NCI-H69 (cell line): ENCODE measurements around the gene SARNP.
"Not testable (repeated sequence)": the region's sequence is repeated elsewhere in the genome, so short reads cannot be mapped to it uniquely, and the experiment has no call there.

Source experiments
- DNase-seq: peaks from one replicate; lab custom pipeline; 2025; lab: John Stamatoyannopoulos, UW

The SARNP gene

GRCh38 chr12:55839345-55840140, 22.0 kb upstream of the SARNP start:
- no peak for DNase-seq

GRCh38 chr12:55838361-55838760, 20.8 kb upstream of the SARNP start:
- no peak for DNase-seq

GRCh38 chr12:55834400-55834799, 16.9 kb upstream of the SARNP start:
- DNase-seq, result not testable (repeated sequence)

- no peak for DNase-seq
These were observed 15.5 kb upstream of the SARNP start for GRCh38 chr12:55833056-55833455.

GRCh38 chr12:55831447-55831815, 13.9 kb upstream of the SARNP start:
- no peak for DNase-seq

- DNase-seq, result peak; percentile 86
These were observed 13.3 kb upstream of the SARNP start for GRCh38 chr12:55830601-55831446.

GRCh38 chr12:55829967-55830600, 12.6 kb upstream of the SARNP start:
- DNase-seq, result peak; percentile 87

GRCh38 chr12:55828357-55828756, 10.8 kb upstream of the SARNP start:
- DNase-seq, result no peak

GRCh38 chr12:55827806-55828205, 10.3 kb upstream of the SARNP start:
- no peak for DNase-seq

GRCh38 chr12:55824726-55825125, 7.2 kb upstream of the SARNP start:
- no peak for DNase-seq

GRCh38 chr12:55823419-55823818, 5.9 kb upstream of the SARNP start:
- no peak for DNase-seq

GRCh38 chr12:55822228-55822627, 4.7 kb upstream of the SARNP start:
- DNase-seq, result peak; percentile 8

GRCh38 chr12:55820679-55821078, 3.2 kb upstream of the SARNP start:
- DNase-seq, result peak; percentile 24

- DNase-seq, result no peak
These were observed 1.4 kb upstream of the SARNP start for GRCh38 chr12:55818886-55819285.

GRCh38 chr12:55818140-55818728, 710 bp upstream of the SARNP start:
- DNase-seq, result no peak

GRCh38 chr12:55816881-55817344, 611 bp downstream of the SARNP start:
- peak; percentile 41 for DNase-seq

GRCh38 chr12:55815473-55815872, 2.1 kb downstream of the SARNP start:
- no peak for DNase-seq

- no peak for DNase-seq
These were observed 3.3 kb downstream of the SARNP start for GRCh38 chr12:55814257-55814656.

- no peak for DNase-seq
These were observed 5.4 kb downstream of the SARNP start for GRCh38 chr12:55812088-55812487.

GRCh38 chr12:55809274-55809673, 8.2 kb downstream of the SARNP start:
- DNase-seq, result no peak

GRCh38 chr12:55806982-55807381, 10.5 kb downstream of the SARNP start:
- no peak for DNase-seq

- DNase-seq, result no peak
These were observed 20.0 kb downstream of the SARNP start for GRCh38 chr12:55797550-55797949.
